Vagina (tissue), 2 donors: ENCODE results near the gene HPN. TPM values are rescaled to one million over a fixed set of nuclear protein-coding genes. Genes with fewer than 3 reads are reported as not detected.

ENCODE experiments used
- DNase-seq, 2 donors: peaks; one replicate each; pipeline ENCODE4 v3.0.0-alpha.2; 2017; ENCODE audit errors: extremely low spot score in 2 of 2
- H3K27ac ChIP-seq: fragments of 200-600 bp; sonication (generic); one replicate; pipeline ENCODE4 v1.5.1; 2019
- H3K27me3 ChIP-seq: fragments of 200-600 bp; sonication (generic); one replicate; pipeline ENCODE4 v1.5.1; 2019
- H3K36me3 ChIP-seq, 2 donors: fragments of 200-600 bp; sonication (generic); one replicate each; pipeline ENCODE4 v1.5.1; 2017 to 2019
- H3K4me1 ChIP-seq: fragments of 200-600 bp; sonication (generic); one replicate; pipeline ENCODE4 v1.5.1; 2019
- H3K4me3 ChIP-seq, 2 donors: fragments of 200-600 bp; sonication (generic); 1 replicate in 1 of 2; 2 replicates in 1 of 2; pipeline ENCODE4 v1.5.1; 2016 to 2019
- H3K9me3 ChIP-seq: fragments of 200-600 bp; sonication (generic); one replicate; pipeline ENCODE4 v1.5.1; 2019
- CTCF ChIP-seq, 3 experiments: fragments of 450-650 bp in 2 of 3; fragments of 200-600 bp in 1 of 3; sonication (generic) in 1 of 3; IDR thresholded peaks; one replicate each; pipeline ENCODE4 v1.5.1; 2017 to 2019; ENCODE audit warnings: antibody characterized with exemption in 3 of 3, mild to moderate bottlenecking in 2 of 3, moderate library complexity in 2 of 3
- POLR2A ChIP-seq, 2 donors: fragments of 450-650 bp; IDR thresholded peaks; one replicate each; pipeline ENCODE4 v1.6.1; 2017; ENCODE audit warnings: antibody characterized with exemption in 2 of 2, mild to moderate bottlenecking in 2 of 2, moderate library complexity in 2 of 2
- POLR2AphosphoS5 ChIP-seq, 2 donors: sonication (generic); formaldehyde crosslinking; IDR thresholded peaks; one replicate each; pipeline ENCODE4 v1.9.0; 2017; ENCODE audit warnings: antibody characterized with exemption in 2 of 2, mild to moderate bottlenecking in 2 of 2, low read depth in 1 of 2; ENCODE audit not compliant: insufficient read depth in 1 of 2
- intact Hi-C: fragments of 100-400 bp; cut with DNase I; formaldehyde crosslinking; loops from one replicate; pipeline ENCODE4 v1.15.1; 2023
- total RNA-seq: library from RNA; depleted of rRNA; stranded (reverse); fragments of >200 nt; gene quantifications from one replicate; pipeline ENCODE4 v1.2.3, GENCODE V29; 2016

Gene HPN
- total RNA-seq, 1 donor from 2014 or later = not detected

GRCh38 chr19:35052599-35053190 lies 11.2 kb downstream of the HPN start:
- intact Hi-C loops = no loop called here
- Histone ChIP-seq H3K27me3 (no peaks in the 10 kb centered on the region), H3K9me3 (no peaks in the 10 kb centered on the region), H3K4me1 (no peaks in the 10 kb centered on the region), H3K4me3 (no peak overlapping the region), H3K36me3 (no peaks in the 10 kb centered on the region), H3K27ac (no peak overlapping the region)
- TF ChIP-seq POLR2A (IDR thresholded peaks at IDR 0.05) = no peak
- TF ChIP-seq CTCF (IDR thresholded peaks at IDR 0.05) = no peak
- no peak for TF ChIP-seq POLR2AphosphoS5 (IDR thresholded peaks at IDR 0.05; ENCODE audit: insufficient read depth in 1 of 2, low read depth in 1 of 2)
- no peak for DNase-seq

GRCh38 chr19:35053667-35054293 lies 12.3 kb downstream of the HPN start:
- Histone ChIP-seq H3K36me3 (no peaks in the 10 kb centered on the region), H3K4me1 (no peaks in the 10 kb centered on the region), H3K27ac (no peak overlapping the region), H3K27me3 (no peaks in the 10 kb centered on the region), H3K4me3 (no peak overlapping the region), H3K9me3 (no peaks in the 10 kb centered on the region)
- DNase-seq = no peak
- TF ChIP-seq POLR2A (IDR thresholded peaks at IDR 0.05) = no peak
- TF ChIP-seq CTCF (IDR thresholded peaks at IDR 0.05) = no peak
- TF ChIP-seq POLR2AphosphoS5 (IDR thresholded peaks at IDR 0.05; ENCODE audit: insufficient read depth in 1 of 2, low read depth in 1 of 2) = no peak
- intact Hi-C loops = no loop called here

- TF ChIP-seq CTCF (IDR thresholded peaks at IDR 0.05) = no peak
- no peak for TF ChIP-seq POLR2A (IDR thresholded peaks at IDR 0.05)
- no peak for TF ChIP-seq POLR2AphosphoS5 (IDR thresholded peaks at IDR 0.05; ENCODE audit: insufficient read depth in 1 of 2, low read depth in 1 of 2)
- H3K27ac ChIP-seq = no peak overlapping the region
- no peak for DNase-seq
- no peaks in the 10 kb centered on the region for H3K9me3 ChIP-seq
- H3K4me3 ChIP-seq = no peak overlapping the region
- H3K36me3 ChIP-seq = no peaks in the 10 kb centered on the region
- H3K4me1 ChIP-seq = no peaks in the 10 kb centered on the region
- intact Hi-C loops = no loop called here
- H3K27me3 ChIP-seq = no peaks in the 10 kb centered on the region
These were observed 13.1 kb downstream of the HPN start for GRCh38 chr19:35054626-35055025.

- no peaks in the 10 kb centered on the region for H3K27me3 ChIP-seq
- no peak overlapping the region for H3K4me3 ChIP-seq
- TF ChIP-seq POLR2AphosphoS5 (IDR thresholded peaks at IDR 0.05; ENCODE audit: insufficient read depth in 1 of 2, low read depth in 1 of 2) = no peak
- no peaks in the 10 kb centered on the region for H3K36me3 ChIP-seq
- intact Hi-C loops = no loop called here
- no peak overlapping the region for H3K27ac ChIP-seq
- no peak for DNase-seq
- H3K4me1 ChIP-seq = no peaks in the 10 kb centered on the region
- H3K9me3 ChIP-seq = no peaks in the 10 kb centered on the region
These were observed 14.2 kb downstream of the HPN start for GRCh38 chr19:35055715-35056179.

- Histone ChIP-seq H3K9me3 (no peaks in the 10 kb centered on the region), H3K4me1 (no peaks in the 10 kb centered on the region), H3K36me3 (no peaks in the 10 kb centered on the region), H3K27ac (no peak overlapping the region), H3K4me3 (no peak overlapping the region), H3K27me3 (no peaks in the 10 kb centered on the region)
- no peak for DNase-seq
- intact Hi-C loops = no loop called here
- TF ChIP-seq POLR2AphosphoS5 (IDR thresholded peaks at IDR 0.05; ENCODE audit: insufficient read depth in 1 of 2, low read depth in 1 of 2) = no peak
- TF ChIP-seq POLR2A (IDR thresholded peaks at IDR 0.05) = no peak
- no peak for TF ChIP-seq CTCF (IDR thresholded peaks at IDR 0.05)
These were observed 15.1 kb downstream of the HPN start for GRCh38 chr19:35056513-35057063.
